ENCODE data around the gene ZNF287. TPM values are rescaled to one million over a fixed set of nuclear protein-coding genes. Genes with fewer than 3 reads are reported as not detected.
"Not testable (repeated sequence)": the region's sequence is repeated elsewhere in the genome, so short reads cannot be mapped to it uniquely, and the experiment has no call there.

Gene ZNF287
- total RNA-seq (2014; rRNA removed; shearing (Covaris generic)), result 3.1 and 4.1 TPM in 2 replicates

DNA sequence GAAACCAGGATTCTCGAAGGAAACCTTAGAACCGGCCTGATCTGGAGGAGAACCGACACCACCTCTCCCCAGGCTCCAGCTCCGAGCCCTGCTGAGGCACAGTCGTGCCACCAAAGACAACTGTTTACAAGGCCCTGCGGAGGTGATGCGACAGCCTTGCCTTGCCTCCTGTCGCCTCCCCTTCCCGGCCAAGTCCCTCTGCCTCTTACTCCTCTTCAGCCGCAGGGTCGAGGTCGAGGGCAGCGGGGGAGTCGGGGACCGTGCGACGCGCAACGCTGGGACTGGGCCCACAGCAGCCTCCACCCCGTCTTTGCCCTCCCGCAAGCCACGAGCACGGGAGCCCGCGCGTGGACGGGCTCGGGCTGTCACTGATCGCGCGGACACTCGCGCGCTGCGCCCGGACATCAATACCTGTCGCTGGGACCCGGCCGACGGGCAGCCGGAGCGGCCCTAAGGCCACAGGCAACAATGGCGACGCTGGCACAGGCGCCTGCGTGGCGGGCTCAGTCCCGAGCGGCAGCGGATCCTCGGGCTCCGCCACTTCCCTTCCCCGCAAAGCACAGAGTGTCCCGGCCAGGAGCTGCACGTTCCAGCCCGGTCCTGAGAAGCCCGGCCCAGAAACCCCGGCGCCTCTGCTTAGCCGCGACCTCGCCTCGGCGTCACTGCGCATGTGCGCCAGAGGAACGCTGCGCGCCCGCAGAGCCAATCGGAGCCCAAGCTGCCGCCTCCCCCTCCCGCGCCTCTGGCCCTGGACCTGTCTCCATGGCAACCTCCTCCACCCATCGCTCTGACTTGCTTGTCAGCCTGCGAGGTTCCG lies at the start of gene ZNF287:
TSS of gene ZNF287 (minus strand) at position 664 of the 817 bp plus-strand sequence. CDS start 1,473 bp downstream, outside the sequence.
- peak; percentile 46 for DNase-seq (ENCODE audit: low spot score)

DNA sequence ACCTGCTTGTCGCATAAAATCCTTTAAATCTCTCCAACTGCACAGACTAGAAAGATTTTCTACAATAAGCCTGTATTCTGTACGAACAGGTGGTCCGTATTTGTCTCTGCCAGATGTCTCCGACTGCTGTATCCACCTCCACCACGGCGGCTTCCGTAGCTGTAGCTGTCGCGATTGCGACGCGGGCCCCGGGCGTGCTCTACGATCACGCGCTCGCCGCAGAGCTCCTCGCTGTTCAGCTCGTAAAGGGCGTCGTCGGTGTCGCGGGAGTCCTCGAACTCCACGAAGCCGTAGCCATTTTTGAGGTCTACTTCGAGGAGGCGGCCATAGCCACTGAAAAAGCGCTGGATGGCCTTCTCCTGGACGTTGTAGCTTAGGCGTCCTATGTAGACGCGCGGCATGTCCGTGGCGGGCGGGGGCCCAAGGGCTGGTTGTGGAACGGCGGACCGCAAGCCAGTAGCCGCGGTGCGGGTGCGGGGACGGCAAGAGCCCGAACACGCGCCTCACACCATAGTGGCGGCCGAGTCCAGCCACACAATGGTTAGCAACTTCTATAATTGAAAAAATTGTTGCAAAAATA lies 48.6 kb upstream of the ZNF287 start:
- DNase-seq (ENCODE audit: low spot score), result no peak

DNA sequence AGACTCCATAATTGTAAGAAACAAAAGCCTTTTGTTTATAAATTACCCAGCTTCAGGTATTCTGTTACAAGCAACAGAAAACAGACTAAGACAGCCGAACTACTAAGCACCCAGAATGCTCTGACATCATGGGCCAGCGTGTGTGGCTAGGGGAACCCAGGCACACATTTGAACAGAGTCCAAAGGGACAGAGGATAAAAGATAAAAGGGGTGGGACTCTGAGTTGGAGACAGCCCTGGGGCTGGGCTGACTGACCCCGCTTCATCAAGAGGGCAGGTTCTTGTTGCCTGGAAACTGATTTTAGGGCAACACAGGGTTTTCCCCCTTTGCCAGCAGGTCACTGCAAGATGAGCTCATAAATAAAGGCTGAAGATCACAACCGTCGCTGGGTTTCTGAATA lies 30.5 kb upstream of the ZNF287 start:
- DNase-seq (ENCODE audit: low spot score), result no peak

DNA sequence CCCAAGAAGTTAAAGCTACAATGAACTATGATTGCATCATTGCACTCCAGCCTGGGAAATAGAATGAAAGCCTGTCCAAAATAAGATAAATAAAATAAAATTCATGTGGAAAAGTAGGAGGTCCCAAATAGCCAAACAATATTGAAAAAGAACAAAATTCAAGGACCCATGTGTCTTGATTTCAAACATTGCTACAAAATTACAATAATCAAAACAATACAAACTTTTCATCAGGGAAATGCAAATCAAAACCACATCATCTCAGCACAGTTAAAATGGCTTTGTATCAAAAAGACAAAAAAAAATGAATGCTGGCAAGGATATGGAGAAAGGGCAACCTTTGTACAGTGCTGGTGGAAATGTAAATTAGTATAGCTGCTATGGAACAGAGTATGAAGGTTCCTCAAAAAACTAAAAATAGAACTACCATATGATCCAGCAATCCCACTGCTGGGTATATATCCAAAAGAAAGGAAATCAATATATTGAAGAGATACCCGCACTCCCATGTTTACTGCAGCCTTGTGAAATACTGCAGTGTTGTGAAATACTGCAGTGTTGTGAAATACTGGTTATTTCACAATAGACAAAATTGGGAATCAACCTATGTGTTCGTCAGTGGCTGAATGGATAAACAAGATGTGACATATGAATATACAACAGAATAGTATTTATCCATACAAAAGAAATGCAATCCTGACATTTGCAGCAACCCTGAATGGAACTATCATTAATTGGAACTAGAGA lies 24.5 kb upstream of the ZNF287 start:
- DNase-seq (ENCODE audit: low spot score), result no peak

DNA sequence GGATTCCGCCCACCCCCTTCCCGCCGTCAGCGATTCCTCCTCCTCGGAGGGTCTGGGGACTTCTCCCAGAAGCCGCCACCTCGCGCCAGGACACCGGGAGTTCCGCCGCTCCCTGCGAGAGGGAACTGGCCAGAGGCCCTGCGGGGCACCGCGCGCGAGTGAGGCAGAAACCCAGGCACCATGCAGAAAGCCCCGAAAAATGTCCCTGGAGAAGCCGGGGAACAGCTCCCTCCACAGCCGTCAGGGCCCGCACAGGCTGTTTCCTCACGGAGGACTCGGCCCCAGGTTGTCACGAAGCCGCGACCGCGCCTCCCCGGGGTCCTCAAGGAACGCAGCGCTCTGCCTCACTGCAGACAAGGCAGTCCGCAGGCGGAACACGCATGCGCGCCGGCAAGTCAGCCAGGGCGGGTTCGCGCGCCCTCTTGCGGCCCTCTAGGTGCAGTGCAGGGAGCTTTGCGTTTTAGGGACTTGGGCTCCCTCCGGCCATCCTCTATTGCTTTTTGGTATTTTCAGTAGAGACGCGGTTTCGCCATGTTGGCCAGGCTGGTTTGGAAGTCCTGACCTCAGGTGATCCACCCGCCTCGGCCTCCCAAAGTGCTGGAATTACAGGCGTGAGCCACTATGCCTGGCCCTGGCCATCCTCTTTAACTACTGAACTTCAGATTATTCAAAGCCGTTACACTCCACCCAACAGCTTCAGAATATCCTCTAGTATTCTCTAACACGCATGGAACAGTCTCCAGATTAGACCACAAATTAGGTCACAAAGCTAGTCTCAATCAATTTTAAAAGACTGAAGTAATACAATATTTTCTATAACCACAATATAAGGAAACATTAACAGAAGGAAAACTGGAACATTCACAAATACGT lies 20.3 kb upstream of the ZNF287 start:
- peak; percentile 83 for DNase-seq (ENCODE audit: low spot score)

DNA sequence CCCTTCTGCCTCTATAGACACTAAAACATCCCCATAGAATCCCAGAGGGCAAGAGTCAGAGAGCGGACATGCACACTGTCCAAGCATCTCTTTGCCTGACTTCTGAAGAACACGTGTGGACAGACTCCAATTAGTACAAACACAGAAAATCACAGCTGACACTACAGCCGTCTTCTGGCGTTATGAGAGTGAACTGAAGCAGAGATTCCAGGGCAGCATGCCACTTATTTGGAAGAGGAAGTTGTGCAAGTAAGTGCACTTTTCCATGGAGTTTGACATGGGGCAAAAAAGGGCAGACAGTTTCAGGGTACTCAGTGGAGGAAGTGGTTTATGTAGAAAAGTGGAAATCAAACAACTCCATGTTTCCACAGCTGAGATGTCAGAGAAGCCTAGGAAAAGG lies 16.8 kb upstream of the ZNF287 start:
- DNase-seq (ENCODE audit: low spot score), result no peak

DNA sequence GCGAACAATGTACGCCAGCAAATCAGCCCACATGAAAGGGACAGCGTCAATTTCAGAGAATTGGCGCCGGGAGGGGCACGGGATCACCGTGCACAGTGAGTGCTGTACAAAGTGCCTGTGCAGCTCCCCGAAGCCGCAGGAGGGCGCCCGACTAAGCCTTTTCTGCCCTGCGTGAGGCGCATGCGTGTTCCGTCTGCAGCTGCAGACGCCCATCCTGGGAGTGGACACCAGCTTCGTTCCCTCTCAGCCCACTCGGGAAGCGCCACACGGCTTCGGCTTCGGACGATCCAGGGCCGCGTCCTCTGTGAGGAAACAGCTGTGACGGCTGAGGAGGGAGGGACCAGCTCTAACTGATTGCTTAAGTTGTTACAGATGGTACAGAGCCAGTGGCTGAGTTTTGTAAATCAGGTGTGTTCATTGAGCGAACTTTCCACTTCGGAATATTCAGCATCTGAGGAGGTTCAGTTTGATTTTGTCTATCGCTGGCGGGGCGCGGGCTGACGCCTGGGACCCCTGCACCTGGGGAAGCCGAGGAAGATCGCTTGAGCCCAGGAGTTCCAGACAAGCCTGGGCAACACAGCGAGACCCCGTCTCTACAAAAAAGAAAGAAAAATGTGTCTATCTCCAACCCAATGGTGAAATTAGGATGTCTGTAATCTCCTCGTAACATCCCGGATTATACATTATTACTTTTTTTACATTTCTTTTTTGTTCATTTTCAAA lies 15.4 kb upstream of the ZNF287 start:
- peak; percentile 38 for DNase-seq (ENCODE audit: low spot score)

DNA sequence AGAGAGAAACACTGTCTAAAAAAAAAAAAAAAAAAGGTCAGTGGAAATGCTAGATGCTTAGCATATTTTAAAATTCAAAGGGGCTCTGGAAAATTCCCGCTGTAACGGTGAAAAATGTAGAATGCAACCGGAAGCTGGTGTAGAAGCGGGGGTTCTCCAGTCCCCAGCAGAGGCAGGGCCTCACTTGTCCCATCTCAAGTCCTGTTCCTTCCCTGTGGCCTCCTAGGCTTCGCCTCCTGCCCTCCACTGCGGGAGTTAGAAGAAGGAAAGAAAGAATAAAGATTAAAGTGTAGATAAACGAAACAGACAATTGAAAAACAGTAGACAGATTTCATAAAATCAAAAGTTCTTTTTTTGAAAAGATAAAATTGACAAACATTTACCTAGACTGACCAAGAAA lies 14.8 kb upstream of the ZNF287 start:
- no peak for DNase-seq (ENCODE audit: low spot score)

DNA sequence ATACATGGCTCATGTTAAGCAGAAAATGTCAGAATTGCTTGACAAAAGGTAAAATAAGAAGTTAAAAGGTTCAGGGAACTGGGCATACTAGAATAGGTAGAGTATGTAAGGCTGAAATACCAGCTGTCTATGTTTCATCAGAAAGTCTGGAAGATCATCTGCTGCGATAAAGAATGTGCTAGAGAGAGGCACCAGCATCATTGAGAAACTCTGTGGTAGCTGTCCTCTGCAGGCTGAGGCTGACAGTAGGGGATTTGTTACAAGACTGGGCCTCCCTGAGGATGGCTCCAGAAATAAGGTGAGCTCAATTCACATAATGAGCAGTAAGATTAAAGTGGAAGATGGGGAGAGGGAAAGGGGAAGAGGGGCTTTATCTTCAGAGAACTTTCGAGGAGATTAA lies 4.5 kb upstream of the ZNF287 start:
- DNase-seq (ENCODE audit: low spot score), result no peak

DNA sequence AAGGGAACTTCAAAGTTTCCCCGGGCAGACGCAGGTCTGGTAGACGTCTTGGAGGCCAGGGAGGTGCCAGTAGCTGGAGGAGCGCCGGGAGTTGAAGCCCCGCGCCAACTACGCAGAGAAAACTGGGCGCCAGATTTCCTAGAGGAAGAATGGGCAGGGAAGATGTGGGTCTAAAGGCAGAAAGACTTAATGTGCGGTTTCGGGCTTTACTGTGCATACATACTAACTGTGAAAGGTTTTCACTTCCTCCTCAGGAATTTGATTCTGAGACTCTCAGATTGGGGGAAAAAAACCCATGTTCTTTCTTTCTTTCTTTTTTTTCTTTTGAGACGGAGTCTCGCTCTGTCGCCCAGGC lies 331 bp upstream of the ZNF287 start:
- no peak for DNase-seq (ENCODE audit: low spot score)

DNA sequence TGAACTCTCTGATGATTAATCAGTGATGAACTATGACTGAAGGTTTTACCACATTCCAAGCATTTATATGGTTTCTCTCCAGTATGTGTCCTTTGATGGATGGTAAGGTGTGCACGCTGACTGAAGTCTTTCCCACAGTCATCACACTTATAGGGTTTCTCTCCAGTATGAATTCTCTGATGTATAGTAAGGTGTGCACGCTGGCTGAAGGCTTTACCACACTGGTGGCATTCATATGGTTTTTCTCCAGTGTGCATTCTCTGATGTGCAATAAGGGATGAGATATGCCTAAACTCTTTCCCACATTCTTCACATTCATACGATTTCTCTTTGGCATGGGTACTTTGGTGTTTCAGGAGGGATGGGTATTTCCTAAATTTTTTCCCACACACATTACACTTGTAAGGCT lies 16.4 kb downstream of the ZNF287 start:
- no peak for DNase-seq (ENCODE audit: low spot score)

DNA sequence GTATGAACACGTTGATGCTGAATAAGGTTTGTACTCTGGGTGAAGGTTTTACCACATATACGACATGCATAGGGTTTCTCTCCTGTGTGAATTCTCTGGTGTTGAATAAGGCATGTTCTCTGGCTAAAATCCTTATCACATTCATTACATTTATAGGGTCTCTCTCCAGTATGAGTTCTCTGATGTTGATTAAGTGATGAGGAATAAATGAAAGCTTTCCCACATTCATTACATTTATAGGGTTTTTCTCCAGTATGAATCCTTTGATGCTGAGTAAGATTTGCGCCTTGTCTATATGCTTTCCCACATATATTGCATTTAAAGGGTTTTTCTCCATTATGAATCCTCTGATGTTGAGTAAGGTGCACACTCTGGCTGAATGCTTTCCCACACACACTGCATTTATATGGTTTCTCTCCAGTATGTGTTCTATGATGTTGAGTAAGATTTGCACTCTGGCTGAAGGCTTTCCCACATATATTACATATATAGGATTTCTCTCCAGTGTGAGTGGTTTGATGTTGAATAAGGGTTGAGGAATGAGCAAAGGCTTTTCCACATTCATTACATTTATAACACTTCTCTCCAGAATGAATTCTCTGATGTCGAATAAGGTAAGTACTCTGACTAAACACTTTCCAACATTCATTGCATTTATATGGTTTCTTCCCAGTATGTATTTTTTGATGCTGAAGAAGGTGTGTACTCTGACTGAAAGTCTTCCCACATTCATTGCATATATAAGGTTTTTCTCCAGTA lies 16.9 kb downstream of the ZNF287 start:
- no peak for DNase-seq (ENCODE audit: low spot score)

DNA sequence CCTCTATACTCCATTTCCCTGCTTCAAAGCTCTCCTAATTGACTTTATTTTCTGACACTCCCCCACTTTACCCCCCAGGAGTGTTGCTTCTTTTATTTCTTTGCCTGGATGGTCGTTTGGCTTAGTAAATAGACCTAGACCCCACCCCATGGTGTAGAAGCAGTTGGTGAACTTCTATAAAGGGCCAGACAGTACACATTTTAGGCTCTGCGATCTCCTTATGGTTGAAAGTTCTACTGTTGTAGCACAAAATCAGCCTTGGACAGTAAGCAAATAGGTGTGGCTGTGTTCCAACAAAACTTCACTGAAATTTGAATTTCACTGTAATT lies 31.9 kb downstream of the ZNF287 start:
- no peak for DNase-seq (ENCODE audit: low spot score)

DNA sequence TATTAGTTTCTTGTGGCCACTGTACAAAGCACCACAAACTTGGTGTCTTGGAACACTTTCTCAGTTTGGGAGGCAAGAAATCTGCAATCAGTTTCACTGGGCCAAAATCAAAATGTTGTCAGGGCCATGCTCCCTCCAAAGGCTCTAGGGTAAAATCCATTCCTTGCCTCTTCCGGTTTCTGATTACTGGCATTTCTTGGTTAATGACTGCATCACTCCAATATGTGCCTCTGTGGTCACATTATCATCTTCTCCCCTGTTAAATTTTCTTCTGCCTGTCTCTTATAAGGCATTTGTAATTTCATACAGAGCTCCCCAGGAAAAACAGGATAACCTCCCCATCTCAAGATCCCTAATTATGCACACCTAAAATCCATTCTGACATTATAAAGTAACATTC lies 34.8 kb downstream of the ZNF287 start:
- DNase-seq (ENCODE audit: low spot score), result no peak

DNA sequence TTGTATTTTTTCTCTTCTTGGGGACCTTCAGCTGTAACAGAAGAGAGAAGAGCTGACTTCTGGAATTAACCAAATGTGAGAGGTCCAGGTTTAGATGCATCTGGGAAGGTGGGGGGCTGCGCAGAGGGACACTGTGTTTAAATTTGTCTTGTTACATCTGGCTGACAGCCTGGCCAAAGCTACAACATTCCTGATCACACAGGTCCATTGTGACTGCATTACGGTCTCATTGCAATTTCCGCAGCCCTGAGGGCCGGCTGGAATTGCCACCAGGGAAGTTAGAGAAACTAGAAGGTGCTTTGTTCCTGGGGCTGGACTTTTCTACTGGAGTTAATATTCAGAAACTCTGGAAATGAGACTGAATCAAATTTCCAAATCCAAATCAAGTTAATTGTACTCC lies 39.1 kb downstream of the ZNF287 start:
- no peak for DNase-seq (ENCODE audit: low spot score)

DNA sequence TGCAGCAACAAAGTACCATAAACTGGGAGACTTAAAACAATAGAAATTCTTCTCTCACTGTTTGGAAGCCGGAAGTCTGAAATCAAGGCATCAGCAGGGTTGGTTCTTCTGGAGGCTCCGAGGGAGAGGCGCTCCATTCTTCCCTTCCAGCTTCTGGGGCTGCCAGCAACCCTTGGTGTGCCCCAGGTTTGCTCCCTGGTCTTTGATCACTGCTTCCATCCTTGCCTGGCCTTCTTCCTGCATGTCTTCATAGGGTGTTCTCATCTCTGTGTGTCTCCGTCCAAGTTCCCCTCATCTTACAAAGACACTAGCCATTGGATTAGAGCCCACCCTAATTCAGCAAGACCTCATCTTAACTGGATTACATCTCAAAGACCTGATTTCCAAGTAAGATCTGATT lies 41.7 kb downstream of the ZNF287 start:
- DNase-seq (ENCODE audit: low spot score), result no peak

DNA sequence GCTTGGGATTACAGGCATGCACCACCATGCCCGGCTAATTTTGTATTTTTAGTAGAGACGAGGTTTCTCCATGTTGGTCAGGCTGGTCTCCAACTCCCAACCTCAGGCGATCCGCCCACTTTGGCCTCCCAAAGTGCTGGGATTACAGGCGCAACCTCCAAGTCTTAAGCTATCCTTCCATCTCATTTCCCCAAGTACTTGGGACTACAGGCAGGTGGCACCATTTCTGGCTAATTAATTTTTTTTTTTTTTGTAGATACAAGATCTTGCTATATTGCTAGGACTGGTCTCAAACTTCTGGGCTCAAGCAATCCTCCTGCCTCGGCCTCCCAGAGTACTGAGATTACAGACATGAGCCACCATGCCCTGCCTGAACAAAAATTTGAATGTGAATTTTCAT lies 43.4 kb downstream of the ZNF287 start:
- not testable (repeated sequence) for DNase-seq (ENCODE audit: low spot score)

DNA sequence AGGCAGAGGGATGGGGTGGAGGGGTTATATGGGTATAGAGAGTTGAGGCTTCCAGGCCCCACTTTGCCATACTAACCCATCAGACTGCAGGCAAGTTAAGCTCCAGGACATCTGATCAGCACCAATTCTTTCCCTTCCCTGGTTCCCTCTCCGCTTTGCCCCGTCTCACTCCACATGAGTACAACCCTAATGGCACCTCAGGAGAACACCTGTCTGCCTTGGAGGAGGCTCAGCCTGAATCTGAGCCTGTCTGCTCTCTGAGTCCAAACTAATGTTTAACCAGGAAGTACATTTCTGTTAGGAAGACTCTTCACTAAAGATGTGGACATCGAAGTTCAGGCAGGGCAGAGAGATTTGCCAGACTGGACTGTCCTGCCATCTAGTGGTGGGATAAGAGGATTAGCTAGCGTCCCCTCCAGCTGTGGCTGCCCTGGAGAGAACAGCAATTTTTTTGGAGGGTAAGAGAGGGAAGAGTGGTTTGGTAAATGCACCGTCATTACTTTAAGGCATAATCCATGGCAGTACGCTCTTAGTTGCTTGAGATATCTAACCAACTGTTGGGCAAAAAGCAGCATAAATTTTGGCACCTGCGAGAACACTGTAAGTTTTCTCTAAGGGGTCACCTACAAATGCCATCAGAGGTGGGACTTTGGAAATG lies 47.8 kb downstream of the ZNF287 start:
- DNase-seq (ENCODE audit: low spot score), result peak; percentile 88

DNA sequence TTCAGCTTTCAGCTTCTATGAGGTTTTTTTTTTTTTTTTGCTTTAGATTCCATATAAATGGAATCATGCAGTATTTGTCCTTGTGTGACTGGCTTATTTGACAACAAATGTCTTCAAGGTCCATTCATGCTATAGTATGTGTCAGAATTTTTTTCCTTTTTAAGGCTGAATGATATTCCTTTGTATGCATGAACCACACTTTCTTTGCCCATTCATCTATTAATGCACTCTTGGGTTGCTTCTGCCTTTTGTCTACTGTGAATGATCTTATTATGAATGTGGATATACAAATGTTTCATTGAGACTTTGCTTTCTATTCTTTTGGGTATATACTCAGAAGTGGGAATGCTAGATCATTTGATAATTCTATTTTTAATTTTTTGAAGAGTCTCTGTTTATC lies 50.0 kb downstream of the ZNF287 start:
- no peak for DNase-seq (ENCODE audit: low spot score)

DNA sequence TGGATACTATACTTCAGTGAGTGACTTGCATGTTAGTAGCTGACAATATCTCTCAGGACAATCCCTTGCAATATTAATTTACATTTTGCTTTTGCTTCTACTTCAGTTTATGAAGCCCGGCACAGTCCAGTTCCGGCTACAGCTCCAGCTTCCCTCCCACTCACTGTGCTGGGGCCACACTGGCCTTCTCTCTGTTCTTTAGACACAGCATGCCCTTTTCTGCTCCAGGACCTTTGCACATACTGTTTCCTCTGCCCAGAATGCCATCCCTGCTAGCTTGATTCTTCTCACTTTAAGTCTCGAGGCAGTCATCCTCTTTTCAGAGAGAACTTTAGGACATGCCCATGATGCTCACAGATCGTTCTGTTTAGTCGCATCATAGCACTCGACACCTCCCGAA lies 51.5 kb downstream of the ZNF287 start:
- DNase-seq (ENCODE audit: low spot score), result no peak
